Right renal pelvis (tissue), 4 donors: ENCODE results near the gene FJX1. TPM values are rescaled to one million over a fixed set of nuclear protein-coding genes. Genes with fewer than 3 reads are reported as not detected.
A peak's percentile ranks its signal among the peaks of the same experiment; 100 is the strongest.

Experiments used
- DNase-seq, 4 donors: peaks; one replicate each; pipeline ENCODE4 v3.0.0-alpha.2; 2013; ENCODE audit warnings: low read depth in 4 of 4, low spot score in 3 of 4, missing footprints in 1 of 4
- polyA plus RNA-seq, 4 donors: library from polyadenylated mRNA; unstranded; fragments of 120-200 nt; gene quantifications; one replicate each; pipeline ENCODE4 v1.2.1, GENCODE V29; 2013; ENCODE audit not compliant: insufficient read length in 4 of 4

Gene FJX1
- 10 to 100 TPM; 17.7 to 21.4 (median 20.4) TPM for polyA plus RNA-seq

- DNase-seq, result peak in 2 of 4 donors; percentile 55 to 57
Measured at GRCh38 chr11:35617687-35618496, at the start of gene FJX1. Gene FJX1 (plus strand): TSS chr11:35618460. CDS start chr11:35618637, 177 bp downstream.

DNA sequence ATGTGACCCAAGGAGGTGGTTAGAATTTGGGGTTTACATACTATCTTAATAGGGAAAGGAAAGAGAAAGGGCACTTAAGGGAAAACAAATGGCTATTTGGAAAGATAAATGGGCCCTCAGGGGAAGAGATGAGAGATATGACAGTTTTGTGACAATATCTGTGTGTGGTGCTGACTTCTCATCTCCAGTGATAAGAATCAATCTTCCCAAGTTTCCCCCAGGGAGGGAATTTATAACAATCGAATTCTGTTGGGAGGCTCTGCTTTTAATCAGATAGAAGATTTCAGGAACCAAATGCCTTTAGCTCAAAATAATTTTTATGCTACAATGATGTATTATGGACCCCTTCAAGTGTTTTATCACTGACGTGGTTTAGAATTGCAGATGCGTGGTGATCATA, 46.6 kb upstream of the FJX1 start:
- DNase-seq, result no peak

DNA sequence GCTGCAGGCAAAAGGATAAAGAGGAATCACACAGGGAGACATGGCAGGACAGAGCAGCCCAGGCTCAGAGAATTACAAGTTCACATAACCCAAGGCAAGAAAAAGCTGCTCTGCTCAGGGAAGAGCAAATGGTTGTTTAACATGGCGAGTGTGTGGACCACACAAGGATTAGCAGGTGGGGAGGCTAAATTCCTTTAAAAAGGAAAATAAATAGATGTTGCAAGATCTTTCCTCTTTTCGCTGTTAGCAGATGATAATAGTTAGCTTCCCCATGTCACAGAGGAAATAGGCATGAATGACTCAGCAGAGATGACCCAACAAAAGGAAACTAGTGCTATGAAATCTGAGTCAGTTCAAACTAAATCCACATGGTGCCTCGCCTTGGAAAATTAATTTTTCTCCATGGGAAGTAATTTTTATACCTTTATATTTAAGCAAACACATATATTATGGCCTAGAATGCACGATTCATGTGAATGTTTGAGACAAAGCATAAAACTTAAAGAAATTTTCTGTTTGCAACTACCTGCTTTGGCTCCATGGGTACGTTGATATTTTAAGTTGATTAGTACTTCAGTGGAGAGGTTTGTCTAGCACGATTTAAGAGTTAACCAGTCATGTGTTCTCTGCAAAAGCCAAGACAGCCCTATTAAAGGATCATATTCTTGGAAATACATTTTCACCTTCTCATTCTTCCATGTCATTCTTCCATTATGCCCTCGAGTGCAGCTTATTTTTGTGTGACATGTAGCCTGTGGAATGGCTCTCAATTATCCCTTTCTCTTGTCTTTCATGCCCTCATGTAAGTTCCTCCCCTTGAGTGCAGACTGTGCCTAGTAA, 38.5 kb upstream of the FJX1 start:
- no peak for DNase-seq

GRCh38 chr11:35580397-35580781, 37.9 kb upstream of the FJX1 start:
- DNase-seq, result no peak

GRCh38 chr11:35582033-35582432, 36.2 kb upstream of the FJX1 start:
- no peak for DNase-seq

- no peak for DNase-seq
Measured at GRCh38 chr11:35583126-35583525, 35.1 kb upstream of the FJX1 start.

- DNase-seq, result no peak
Measured at GRCh38 chr11:35583843-35584242, 34.4 kb upstream of the FJX1 start.

DNA sequence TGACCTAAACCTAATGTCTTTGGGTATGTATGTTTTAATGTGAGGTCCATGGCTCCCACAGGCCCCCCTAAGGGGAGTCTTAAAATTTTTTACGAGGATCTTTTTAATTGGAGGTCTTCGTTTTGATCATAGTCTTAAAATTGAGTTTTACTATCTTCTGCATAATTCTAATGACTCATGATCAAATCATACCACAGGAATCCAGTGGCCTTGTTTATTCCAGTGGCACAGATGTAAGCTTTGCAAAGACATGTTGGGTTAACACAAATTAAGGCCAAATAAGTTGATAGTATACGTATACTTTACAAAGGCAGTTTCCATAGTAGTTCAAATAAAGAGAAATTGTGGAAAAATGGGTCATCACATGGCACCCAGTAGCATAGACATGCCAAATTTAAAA, 33.9 kb upstream of the FJX1 start:
- DNase-seq, result no peak

DNA sequence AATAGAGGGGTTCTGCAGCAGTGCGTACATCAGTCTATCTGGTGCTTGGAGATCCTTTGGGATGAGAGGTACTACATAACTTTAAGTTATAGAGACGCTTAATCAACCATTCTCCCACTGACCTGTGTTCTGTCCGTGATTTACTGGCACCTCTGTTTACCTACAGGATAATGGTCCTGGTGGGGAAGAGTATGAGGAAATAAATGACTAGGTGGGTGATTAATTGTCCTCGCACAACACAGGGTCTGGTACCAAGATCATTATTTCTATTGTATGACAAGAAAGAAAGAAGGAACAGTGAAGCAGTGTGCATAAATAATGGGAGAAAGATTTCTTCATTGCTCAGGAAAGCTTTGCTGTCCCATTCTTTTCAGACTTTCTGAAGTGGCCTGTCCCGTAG, 32.8 kb upstream of the FJX1 start:
- DNase-seq, result no peak

DNA sequence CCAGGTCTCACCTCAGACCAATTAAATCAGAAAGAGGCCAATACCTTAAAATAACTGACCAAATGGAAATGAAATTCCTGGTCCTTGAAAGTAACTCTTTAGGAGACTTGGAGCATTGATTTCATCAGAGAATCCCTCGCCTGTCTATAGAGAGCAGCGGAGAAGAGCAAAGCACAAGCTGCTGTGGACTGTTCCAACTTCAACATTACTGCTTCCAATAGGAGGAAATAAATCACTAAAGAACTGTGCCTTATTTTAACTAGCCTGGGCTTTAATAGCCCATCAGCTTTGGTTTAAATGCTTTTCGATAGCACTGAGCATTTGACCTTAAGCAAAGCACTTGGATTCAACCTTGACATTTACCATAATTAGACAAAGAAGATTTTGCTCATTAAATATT, 32.0 kb upstream of the FJX1 start:
- DNase-seq, result no peak

DNA sequence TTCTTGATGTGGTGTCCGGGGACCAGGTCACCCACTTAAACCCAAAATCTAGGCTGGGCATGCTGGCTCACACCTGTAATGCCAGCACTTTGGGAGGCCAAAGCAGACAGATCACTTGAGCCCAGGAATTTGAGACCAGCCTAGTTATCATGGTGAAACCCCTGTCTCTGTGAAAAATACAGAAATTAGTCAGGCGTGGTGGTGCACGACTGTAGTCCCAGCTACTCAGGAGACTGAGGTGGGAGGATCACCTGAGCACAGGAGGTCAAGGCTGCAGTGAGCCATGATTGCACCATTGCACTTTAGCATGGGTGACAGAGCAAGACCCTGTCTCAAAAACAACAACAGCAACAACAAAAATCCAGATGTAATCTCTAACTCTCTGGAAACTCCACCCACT, 30.3 kb upstream of the FJX1 start:
- DNase-seq, result no peak

GRCh38 chr11:35588627-35589026, 29.6 kb upstream of the FJX1 start:
- no peak for DNase-seq

DNA sequence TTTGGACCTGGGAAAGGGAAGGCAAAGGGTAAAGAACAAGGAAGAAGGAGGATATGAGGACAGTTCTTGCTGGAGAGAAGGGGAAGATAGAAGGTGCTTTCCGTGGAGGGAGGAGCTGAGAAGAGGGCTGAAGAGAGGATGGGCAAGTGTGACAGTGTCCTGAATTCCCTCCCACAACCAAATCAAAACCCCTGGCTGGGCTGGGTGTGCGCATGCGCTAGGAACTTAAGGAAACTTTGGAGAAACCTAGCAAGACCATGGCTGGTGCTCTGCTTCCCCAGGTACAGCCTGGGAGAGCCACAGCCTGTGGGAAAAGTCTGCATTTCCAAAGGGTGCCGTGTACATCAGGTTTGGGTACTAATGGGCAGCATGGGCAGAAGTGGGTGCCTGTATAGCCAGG, 29.0 kb upstream of the FJX1 start:
- DNase-seq, result no peak

GRCh38 chr11:35590412-35590811, 27.8 kb upstream of the FJX1 start:
- DNase-seq, result no peak

DNA sequence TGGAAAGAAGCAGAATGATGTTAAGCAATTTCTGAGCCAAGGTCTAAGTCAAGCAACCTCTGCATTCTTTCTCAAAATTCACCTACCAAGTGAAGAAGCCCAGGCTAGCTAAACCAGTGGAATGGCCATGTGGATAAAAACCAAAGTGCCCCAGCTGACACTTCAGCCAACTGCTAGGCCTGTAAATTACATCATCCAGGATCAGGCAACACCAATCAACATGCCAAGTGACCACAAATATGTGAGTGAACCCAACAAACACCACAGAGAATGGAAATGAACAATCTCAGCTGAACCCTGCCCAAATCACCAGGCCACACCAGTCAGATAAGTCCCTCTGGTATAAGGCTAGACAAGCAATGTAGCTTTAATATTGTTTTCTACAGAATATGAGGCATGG, 25.1 kb upstream of the FJX1 start:
- no peak for DNase-seq

DNA sequence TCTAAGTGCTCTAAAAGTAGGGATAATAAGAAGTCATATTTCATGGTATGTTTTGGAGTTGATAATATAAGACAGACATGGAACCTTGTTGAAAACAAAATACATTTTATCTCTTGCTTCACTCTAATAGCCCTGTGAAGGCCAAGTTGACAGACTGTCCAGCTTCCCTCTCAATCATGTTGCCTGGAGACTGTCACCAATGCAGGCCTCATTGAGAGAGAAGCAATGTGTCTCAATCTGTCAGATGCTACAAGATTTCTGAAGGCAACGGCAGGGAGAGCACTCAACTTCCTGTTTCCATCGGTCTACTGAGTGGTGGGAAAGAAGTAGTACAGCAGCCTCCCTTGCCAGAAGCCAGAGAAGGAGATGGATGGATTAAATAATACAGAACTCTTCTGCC, 23.6 kb upstream of the FJX1 start:
- no peak for DNase-seq

DNA sequence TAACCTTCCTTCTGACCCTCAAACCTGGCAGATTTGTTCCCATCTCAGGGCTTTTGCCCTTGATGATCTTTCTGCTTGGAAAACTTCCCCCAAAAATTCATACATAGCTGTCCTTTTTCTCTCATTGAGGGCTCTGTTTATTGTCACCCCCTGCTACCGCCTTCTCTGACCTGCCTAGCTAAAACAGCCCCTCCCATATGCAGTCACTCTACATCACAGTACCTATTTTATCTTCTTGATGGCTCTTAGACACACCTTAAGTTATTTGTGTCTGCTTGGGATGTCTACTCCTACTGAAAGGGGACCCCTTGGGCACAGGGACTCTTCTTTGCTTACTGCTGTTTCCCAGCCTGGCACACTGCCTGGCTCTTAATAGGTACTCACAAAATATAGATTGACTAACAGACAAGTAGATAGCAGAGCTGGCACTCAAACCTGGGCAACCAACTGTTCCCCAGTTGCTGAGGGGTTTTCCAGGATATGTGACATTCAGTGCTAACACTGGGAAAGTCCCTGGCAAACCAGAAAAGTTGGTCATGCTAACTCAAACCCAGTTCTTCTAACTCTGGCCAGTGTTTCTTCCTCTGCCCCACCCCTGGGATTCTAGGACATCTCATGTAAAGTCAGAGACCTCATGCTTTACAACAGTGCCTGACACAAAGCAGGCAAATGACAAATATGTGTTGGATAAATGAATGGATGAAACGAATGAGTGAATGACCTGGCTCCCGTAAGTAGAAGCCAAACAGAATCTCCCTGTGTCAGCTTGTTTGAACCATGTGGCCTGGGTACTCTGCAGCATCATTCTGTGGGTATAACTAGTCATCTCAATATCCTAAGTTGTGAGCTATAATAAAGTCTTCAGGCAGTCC, 19.8 kb upstream of the FJX1 start:
- DNase-seq, result no peak

- no peak for DNase-seq
Measured at GRCh38 chr11:35600331-35600838, 17.9 kb upstream of the FJX1 start.

DNA sequence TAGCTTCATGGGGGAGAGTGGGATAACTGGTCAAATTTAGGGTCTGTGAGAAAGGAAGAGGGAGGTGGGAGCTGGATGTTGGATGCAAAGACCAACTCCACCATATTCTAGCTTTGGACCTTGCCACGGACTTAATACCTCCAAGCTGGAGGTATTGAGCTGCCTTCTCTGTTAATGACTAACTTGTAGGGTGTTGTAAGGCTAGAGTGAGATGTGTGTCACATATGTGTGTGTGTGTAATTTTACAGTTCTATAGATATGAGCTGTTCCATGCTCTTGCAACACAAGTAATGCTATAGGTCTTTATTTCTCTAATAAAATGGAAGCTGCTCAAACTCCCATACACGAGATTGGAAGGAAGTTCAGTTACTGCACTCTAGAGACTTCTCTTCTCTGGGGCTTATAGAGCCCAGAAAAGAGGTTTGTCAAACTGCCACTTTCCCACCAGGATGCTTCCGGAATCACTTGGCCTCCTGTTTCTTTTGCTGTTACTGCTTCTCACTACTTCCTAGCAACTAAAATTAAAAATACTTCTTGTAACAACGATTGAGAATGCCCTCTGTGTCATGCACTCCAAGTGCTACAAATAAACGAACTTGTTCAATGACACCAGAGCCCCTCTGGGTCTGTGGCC, 16.0 kb upstream of the FJX1 start:
- no peak for DNase-seq

GRCh38 chr11:35602979-35603378, 15.3 kb upstream of the FJX1 start:
- DNase-seq, result no peak
